GM12878 (cell line): Measurements from ENCODE around the gene PRKG1.

Experiments
- JUNB ChIP-seq: IDR thresholded peaks from 2 replicates; pipeline ENCODE4 v1.6.1; 2016; ENCODE audit warnings: antibody characterized with exemption, mild to moderate bottlenecking
- KAT2A ChIP-seq: conservative IDR thresholded peaks from 2 replicates; pipeline ENCODE4 v1.6.1; 2011; ENCODE audit warnings: low read depth, low read length; ENCODE audit not compliant: control insufficient read depth
- POLR2A ChIP-seq: IDR thresholded peaks from 2 replicates; pipeline ENCODE4 v1.6.1; 2011; ENCODE audit warnings: low read depth, mild to moderate bottlenecking, low read length
- POLR2AphosphoS5 ChIP-seq: IDR thresholded peaks from 2 replicates; pipeline ENCODE4 v1.6.1; 2011; ENCODE audit warnings: mild to moderate bottlenecking, low read length, inconsistent platforms
- SMARCA5 ChIP-seq: fragments of 450-650 bp; IDR thresholded peaks from 2 replicates; pipeline ENCODE4 v1.6.1; 2017; ENCODE audit warnings: mild to moderate bottlenecking
- SUPT20H ChIP-seq: IDR thresholded peaks from 2 replicates; pipeline ENCODE4 v1.6.1; 2011; ENCODE audit warnings: low read depth, mild to moderate bottlenecking, low read length, moderate library complexity, borderline replicate concordance; ENCODE audit not compliant: control insufficient read depth
- TF ChIP-seq, protein P1 (sequence below), 3 experiments: IDR thresholded peaks in 2 of 3; conservative IDR thresholded peaks in 1 of 3; 2 replicates each; pipeline ENCODE4 v1.5.1; 2011; ENCODE audit warnings: low read depth in 3 of 3, low read length in 3 of 3, mild to moderate bottlenecking in 3 of 3, control low read depth in 2 of 3, moderate library complexity in 2 of 3, inconsistent platforms in 1 of 3, mixed read lengths in 1 of 3; ENCODE audit not compliant: control insufficient read depth in 2 of 3, insufficient read depth in 1 of 3; ENCODE audit errors: extremely low read depth in 1 of 3
- TF ChIP-seq, protein P2 (sequence below): IDR thresholded peaks from 2 replicates; pipeline ENCODE4 v1.6.1; 2012; ENCODE audit warnings: low read depth, low read length, improper control_type of control experiment
- TF ChIP-seq, protein P3 (sequence below): IDR thresholded peaks from 2 replicates; pipeline ENCODE4 v1.6.1; 2012; ENCODE audit warnings: mild to moderate bottlenecking, low read depth, low read length
- TF ChIP-seq, protein P4 (sequence below): IDR thresholded peaks from 2 replicates; pipeline ENCODE4 v1.6.1; 2011; ENCODE audit warnings: low read depth, mild to moderate bottlenecking, low read length, moderate library complexity, borderline replicate concordance; ENCODE audit errors: extremely low read depth

DNA sequence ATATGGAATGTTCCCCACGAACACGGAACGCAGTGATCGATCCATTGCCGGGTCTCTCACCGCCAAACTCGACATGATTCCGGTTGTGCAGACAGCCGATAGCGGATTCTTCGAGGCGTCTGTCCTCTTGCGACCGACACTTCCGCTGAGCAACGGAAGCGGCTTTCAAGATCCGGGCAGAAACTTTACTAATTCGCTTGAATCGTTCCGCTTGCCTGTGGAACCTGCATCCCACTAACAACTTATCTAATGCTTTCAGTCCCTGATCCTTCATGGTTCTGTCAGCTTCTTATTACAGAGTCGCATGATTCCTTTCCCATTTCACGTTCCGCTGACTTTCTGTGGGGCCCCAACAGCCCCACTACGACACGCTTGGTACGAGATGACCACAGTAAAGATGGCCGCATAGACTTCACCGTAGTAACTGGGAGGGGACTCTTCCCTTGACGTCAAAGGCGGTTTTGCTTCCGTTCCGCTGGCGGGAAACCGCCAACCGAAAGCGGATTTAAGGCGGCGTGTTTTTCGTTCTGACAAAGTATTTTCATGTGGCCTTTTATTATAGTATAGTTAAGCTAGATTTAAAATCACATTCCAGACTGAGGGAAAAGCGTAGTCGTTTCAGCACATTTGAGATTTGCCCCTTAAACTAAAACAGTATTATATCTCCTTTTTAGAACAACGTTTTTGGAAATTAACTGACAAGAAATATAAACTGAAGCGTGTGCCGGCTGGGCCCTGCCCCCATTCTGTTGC lies 625.4 kb downstream of the PRKG1 start, which contains the start of gene CSTF2T:
- TF ChIP-seq, protein P1, sequence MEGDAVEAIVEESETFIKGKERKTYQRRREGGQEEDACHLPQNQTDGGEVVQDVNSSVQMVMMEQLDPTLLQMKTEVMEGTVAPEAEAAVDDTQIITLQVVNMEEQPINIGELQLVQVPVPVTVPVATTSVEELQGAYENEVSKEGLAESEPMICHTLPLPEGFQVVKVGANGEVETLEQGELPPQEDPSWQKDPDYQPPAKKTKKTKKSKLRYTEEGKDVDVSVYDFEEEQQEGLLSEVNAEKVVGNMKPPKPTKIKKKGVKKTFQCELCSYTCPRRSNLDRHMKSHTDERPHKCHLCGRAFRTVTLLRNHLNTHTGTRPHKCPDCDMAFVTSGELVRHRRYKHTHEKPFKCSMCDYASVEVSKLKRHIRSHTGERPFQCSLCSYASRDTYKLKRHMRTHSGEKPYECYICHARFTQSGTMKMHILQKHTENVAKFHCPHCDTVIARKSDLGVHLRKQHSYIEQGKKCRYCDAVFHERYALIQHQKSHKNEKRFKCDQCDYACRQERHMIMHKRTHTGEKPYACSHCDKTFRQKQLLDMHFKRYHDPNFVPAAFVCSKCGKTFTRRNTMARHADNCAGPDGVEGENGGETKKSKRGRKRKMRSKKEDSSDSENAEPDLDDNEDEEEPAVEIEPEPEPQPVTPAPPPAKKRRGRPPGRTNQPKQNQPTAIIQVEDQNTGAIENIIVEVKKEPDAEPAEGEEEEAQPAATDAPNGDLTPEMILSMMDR (IDR thresholded peaks at IDR 0.05 in 2 of 3, conservative IDR thresholded peaks at IDR 0.05 in 1 of 3; ENCODE audit: control insufficient read depth in 2 of 3, extremely low read depth in 1 of 3, insufficient read depth in 1 of 3, low read depth in 3 of 3, low read length in 3 of 3) = no peak
- TF ChIP-seq KAT2A = no peak
- TF ChIP-seq POLR2A = peak; percentile 84
- TF ChIP-seq, protein P2, sequence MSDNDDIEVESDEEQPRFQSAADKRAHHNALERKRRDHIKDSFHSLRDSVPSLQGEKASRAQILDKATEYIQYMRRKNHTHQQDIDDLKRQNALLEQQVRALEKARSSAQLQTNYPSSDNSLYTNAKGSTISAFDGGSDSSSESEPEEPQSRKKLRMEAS = peak; percentile 47; the same call in 1 of the 2 replicates
- peak; percentile 89 for TF ChIP-seq POLR2AphosphoS5
- TF ChIP-seq, protein P3, sequence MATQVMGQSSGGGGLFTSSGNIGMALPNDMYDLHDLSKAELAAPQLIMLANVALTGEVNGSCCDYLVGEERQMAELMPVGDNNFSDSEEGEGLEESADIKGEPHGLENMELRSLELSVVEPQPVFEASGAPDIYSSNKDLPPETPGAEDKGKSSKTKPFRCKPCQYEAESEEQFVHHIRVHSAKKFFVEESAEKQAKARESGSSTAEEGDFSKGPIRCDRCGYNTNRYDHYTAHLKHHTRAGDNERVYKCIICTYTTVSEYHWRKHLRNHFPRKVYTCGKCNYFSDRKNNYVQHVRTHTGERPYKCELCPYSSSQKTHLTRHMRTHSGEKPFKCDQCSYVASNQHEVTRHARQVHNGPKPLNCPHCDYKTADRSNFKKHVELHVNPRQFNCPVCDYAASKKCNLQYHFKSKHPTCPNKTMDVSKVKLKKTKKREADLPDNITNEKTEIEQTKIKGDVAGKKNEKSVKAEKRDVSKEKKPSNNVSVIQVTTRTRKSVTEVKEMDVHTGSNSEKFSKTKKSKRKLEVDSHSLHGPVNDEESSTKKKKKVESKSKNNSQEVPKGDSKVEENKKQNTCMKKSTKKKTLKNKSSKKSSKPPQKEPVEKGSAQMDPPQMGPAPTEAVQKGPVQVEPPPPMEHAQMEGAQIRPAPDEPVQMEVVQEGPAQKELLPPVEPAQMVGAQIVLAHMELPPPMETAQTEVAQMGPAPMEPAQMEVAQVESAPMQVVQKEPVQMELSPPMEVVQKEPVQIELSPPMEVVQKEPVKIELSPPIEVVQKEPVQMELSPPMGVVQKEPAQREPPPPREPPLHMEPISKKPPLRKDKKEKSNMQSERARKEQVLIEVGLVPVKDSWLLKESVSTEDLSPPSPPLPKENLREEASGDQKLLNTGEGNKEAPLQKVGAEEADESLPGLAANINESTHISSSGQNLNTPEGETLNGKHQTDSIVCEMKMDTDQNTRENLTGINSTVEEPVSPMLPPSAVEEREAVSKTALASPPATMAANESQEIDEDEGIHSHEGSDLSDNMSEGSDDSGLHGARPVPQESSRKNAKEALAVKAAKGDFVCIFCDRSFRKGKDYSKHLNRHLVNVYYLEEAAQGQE = no peak
- no peak for TF ChIP-seq SMARCA5
- peak; percentile 89 for TF ChIP-seq JUNB
- TF ChIP-seq, protein P4, sequence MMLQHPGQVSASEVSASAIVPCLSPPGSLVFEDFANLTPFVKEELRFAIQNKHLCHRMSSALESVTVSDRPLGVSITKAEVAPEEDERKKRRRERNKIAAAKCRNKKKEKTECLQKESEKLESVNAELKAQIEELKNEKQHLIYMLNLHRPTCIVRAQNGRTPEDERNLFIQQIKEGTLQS = no peak
- no peak for TF ChIP-seq SUPT20H
